GM12873 (cell line): ENCODE results near the gene PXYLP1.

Experiments used
- CTCF ChIP-seq: IDR thresholded peaks from 2 replicates; pipeline ENCODE4 v1.5.1; 2012; ENCODE audit warnings: low read depth, mild to moderate bottlenecking, moderate library complexity, low read length, control low read depth; ENCODE audit not compliant: insufficient read depth; ENCODE audit errors: missing control alignments

Gene PXYLP1

GRCh38 chr3:141250828-141251227 is 19.2 kb downstream of the PXYLP1 start:
- no peak for TF ChIP-seq CTCF

- no peak for TF ChIP-seq CTCF
These were observed 21.7 kb downstream of the PXYLP1 start for GRCh38 chr3:141253326-141253725.

GRCh38 chr3:141253811-141254210 is 22.2 kb downstream of the PXYLP1 start:
- no peak for TF ChIP-seq CTCF

GRCh38 chr3:141255137-141255845 is 23.7 kb downstream of the PXYLP1 start:
- no peak for TF ChIP-seq CTCF

- TF ChIP-seq CTCF, result peak; percentile 48
These were observed 24.2 kb downstream of the PXYLP1 start for GRCh38 chr3:141255846-141256261.

GRCh38 chr3:141256820-141257219 is 25.2 kb downstream of the PXYLP1 start:
- TF ChIP-seq CTCF, result no peak

GRCh38 chr3:141257961-141258360 is 26.3 kb downstream of the PXYLP1 start:
- TF ChIP-seq CTCF, result no peak

- TF ChIP-seq CTCF, result no peak
These were observed 27.3 kb downstream of the PXYLP1 start for GRCh38 chr3:141258973-141259372.
